ENCODE measurements around the gene SREK1.

GRCh38 chr5:66169534-66169933 is 25.4 kb downstream of the SREK1 start:
- TF ChIP-seq ESRRA (IDR thresholded peaks at IDR 0.05; ENCODE audit: borderline replicate concordance, low read length) (no peak), POLR2A (IDR thresholded peaks at IDR 0.05; ENCODE audit: low read length) (no peak), CTCF (IDR thresholded peaks at IDR 0.05) (no peak), CEBPB (IDR thresholded peaks at IDR 0.05) (no peak), SREBF2 (IDR thresholded peaks at IDR 0.05) (no peak), MAFK (IDR thresholded peaks at IDR 0.05; ENCODE audit: partially characterized antibody) (no peak), HDAC2 (IDR thresholded peaks at IDR 0.05) (no peak), FOSL2 (IDR thresholded peaks at IDR 0.05) (no peak), FOSL2 (CRISPR knock-in tag; IDR thresholded peaks at IDR 0.05) (no peak)
- TF ChIP-seq, protein P1, sequence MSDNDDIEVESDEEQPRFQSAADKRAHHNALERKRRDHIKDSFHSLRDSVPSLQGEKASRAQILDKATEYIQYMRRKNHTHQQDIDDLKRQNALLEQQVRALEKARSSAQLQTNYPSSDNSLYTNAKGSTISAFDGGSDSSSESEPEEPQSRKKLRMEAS (IDR thresholded peaks at IDR 0.05): no peak
